ENCODE data around the gene RANBP1. TPM values are rescaled to one million over a fixed set of nuclear protein-coding genes. Genes with fewer than 3 reads are reported as not detected.
A peak's percentile ranks its signal among the peaks of the same experiment; 100 is the strongest.

Gene RANBP1
- total RNA-seq, 1 experiment from 2014 or later, result 365 TPM

DNA sequence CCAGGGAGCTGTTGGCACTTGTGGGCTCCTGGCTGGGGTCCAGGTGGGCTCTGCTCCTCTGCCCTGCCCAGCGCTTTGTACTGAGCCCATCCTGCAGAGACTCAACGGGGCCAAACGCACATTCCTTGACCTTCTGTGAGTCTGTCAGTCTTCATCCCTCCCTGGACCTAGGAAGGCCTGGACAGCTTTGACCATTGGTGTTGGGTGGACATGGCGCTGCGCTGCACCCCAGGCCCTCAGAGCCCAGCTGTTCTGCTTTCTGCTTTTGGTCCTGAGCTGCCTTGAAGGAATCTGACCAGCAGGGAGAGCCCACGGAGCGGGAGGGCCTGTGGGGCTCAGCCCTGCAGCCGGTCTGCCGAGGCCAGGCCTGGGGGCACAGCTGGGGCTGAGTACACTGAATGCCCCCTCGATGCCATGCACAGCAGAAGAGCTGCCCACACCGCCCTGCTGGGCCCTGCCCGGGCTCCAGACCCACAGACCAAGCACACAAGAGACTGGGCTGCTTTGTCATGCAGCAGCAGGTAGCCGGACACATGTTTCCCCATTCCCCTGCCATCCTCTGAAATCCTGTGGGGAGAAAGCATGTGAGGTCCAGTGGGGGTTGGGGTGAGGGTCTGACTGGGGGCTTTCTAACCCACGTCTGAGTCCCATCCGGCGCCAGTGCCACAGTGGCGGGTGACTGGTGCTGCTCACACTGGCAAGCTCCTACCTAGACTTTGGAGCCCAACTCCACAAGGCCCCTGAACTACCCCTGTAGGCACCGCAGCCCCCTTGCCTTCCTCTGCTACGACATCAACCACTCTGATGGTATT lies 59.1 kb downstream of the RANBP1 start:
- intact Hi-C loops (cut with micrococcal nuclease; ENCODE audit: unreplicated experiment), result no loop called here
- Mint-ChIP-seq H3K9me3 (ENCODE audit: unreplicated experiment) (no peaks in the 10 kb centered on the region), H3K27me3 (ENCODE audit: insufficient read depth, unreplicated experiment) (no peaks in the 10 kb centered on the region), H3K4me1 (ENCODE audit: low read depth, unreplicated experiment) (no peaks in the 10 kb centered on the region), H3K4me3 (ENCODE audit: unreplicated experiment) (no peak overlapping the region), H3K36me3 (ENCODE audit: insufficient read depth, unreplicated experiment) (no peaks in the 10 kb centered on the region), H3K27ac (ENCODE audit: unreplicated experiment) (no peak overlapping the region)
- no peaks in the 10 kb centered on the region for H3K36me3 ChIP-seq (ENCODE audit: control insufficient read depth, insufficient read depth, low read length)
- H3K9me3 ChIP-seq, result no peaks in the 10 kb centered on the region
- H3K27me3 ChIP-seq (replicated peaks; ENCODE audit: control insufficient read depth, insufficient read depth, low read length), result no peaks in the 10 kb centered on the region
- TF ChIP-seq, protein P1, sequence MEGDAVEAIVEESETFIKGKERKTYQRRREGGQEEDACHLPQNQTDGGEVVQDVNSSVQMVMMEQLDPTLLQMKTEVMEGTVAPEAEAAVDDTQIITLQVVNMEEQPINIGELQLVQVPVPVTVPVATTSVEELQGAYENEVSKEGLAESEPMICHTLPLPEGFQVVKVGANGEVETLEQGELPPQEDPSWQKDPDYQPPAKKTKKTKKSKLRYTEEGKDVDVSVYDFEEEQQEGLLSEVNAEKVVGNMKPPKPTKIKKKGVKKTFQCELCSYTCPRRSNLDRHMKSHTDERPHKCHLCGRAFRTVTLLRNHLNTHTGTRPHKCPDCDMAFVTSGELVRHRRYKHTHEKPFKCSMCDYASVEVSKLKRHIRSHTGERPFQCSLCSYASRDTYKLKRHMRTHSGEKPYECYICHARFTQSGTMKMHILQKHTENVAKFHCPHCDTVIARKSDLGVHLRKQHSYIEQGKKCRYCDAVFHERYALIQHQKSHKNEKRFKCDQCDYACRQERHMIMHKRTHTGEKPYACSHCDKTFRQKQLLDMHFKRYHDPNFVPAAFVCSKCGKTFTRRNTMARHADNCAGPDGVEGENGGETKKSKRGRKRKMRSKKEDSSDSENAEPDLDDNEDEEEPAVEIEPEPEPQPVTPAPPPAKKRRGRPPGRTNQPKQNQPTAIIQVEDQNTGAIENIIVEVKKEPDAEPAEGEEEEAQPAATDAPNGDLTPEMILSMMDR (IDR thresholded peaks at IDR 0.05; ENCODE audit: insufficient read depth in 1 of 2, low read depth in 1 of 2, low read length in 1 of 2, severe bottlenecking in 1 of 2, unreplicated experiment in 1 of 2), result peak in 1 of 2 experiments; percentile 26
- POLR2A ChIA-PET, result no interaction called here
- H3K4me1 ChIP-seq, result peaks cover 7% of the 10 kb centered on the region
- CTCF ChIA-PET, result interaction anchor here (0.6 to 1.6 kb wide), 3 partner anchors 18 to 110 kb away, joined by 4 to 8 read pairs (median 4); no protein-coding TSS in a partner anchor
- no peak for DNase-seq
- H3K4me3 ChIP-seq (ENCODE audit: low read depth, low read length), result no peak overlapping the region
- no TSS peak for BruUV-seq (replicated peaks)

DNA sequence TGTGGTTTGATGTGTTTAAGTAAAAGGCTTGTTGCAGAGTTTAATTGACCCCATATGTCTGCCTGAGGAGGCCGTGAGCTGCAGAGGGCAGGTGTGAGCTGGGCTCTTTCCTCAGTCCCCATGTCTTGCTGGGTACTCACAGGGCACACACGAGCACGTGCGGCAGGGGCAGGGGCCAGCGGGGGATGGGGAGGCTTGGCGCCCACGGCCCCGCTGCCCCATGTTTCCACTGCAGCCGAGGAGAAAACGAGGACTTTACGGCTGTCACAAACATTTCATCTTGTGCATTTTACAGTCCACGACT lies 59.6 kb downstream of the RANBP1 start:
- POLR2A ChIA-PET, result no interaction called here
- DNase-seq, result no peak
- BruUV-seq (replicated peaks), result no TSS peak
- H3K9me3 Mint-ChIP-seq (ENCODE audit: unreplicated experiment), result no peaks in the 10 kb centered on the region
- Histone ChIP-seq H3K9me3 (no peaks in the 10 kb centered on the region), H3K27me3 (replicated peaks; ENCODE audit: control insufficient read depth, insufficient read depth, low read length) (no peaks in the 10 kb centered on the region), H3K36me3 (ENCODE audit: control insufficient read depth, insufficient read depth, low read length) (no peaks in the 10 kb centered on the region), H3K4me3 (ENCODE audit: low read depth, low read length) (no peak overlapping the region), H3K4me1 (peaks cover 7% of the 10 kb centered on the region)
- H3K4me3 Mint-ChIP-seq (ENCODE audit: unreplicated experiment), result no peak overlapping the region
- H3K27me3 Mint-ChIP-seq (ENCODE audit: insufficient read depth, unreplicated experiment), result no peaks in the 10 kb centered on the region
- H3K27ac Mint-ChIP-seq (ENCODE audit: unreplicated experiment), result no peak overlapping the region
- H3K4me1 Mint-ChIP-seq (ENCODE audit: low read depth, unreplicated experiment), result no peaks in the 10 kb centered on the region
- no peaks in the 10 kb centered on the region for H3K36me3 Mint-ChIP-seq (ENCODE audit: insufficient read depth, unreplicated experiment)
- intact Hi-C loops (cut with micrococcal nuclease; ENCODE audit: unreplicated experiment), result no loop called here
- CTCF ChIA-PET, result interaction anchor here (1.6 kb wide), 1 partner anchor 63 kb away, joined by 8 read pairs; no protein-coding TSS in a partner anchor
- TF ChIP-seq, protein P1 (IDR thresholded peaks at IDR 0.05; ENCODE audit: insufficient read depth in 1 of 2, low read depth in 1 of 2, low read length in 1 of 2, severe bottlenecking in 1 of 2, unreplicated experiment in 1 of 2), result no peak

DNA sequence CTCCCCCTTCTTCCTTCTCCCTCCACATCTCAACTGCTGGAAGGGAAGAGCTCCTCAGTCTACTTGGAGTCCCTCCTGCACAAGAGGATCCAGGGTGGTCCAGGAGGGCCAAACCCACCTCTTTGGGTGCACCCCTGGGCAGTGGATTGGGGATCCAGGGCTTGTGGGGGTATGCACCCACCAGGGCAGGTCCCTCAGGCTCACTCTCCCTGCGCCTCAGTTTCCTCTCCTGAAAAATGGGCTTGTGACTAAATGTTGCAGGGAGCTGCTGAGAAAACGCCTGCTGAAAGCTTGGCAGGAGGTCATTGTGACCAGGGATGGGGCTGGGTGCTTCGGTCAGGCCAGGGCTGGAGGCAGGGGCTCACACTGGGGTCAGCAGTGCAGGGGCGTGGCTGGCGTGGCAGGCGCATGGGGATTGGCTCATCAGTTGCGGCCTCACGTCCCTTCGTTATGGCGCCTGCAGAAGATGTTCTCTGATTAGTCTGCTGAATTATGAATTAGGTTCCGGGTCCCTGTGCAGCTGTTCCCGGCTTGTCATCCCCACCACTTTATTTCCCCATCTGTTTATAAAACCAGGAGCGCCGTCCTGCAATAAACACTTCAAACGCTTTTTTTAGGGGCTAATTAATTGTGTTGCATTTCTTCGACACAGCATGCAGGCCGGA lies 60.6 kb downstream of the RANBP1 start:
- no peaks in the 10 kb centered on the region for H3K27me3 ChIP-seq (replicated peaks; ENCODE audit: control insufficient read depth, insufficient read depth, low read length)
- POLR2A ChIA-PET, result no interaction called here
- intact Hi-C loops (cut with micrococcal nuclease; ENCODE audit: unreplicated experiment), result no loop called here

More for the DNA sequence above, 60.6 kb downstream of the RANBP1 start:
- H3K9me3 Mint-ChIP-seq (ENCODE audit: unreplicated experiment), result no peaks in the 10 kb centered on the region
- no peaks in the 10 kb centered on the region for H3K27me3 Mint-ChIP-seq (ENCODE audit: insufficient read depth, unreplicated experiment)
- no peaks in the 10 kb centered on the region for H3K4me1 Mint-ChIP-seq (ENCODE audit: low read depth, unreplicated experiment)
- CTCF ChIA-PET, result no interaction called here
- no TSS peak for BruUV-seq (replicated peaks)
- TF ChIP-seq, protein P1 (IDR thresholded peaks at IDR 0.05; ENCODE audit: insufficient read depth in 1 of 2, low read depth in 1 of 2, low read length in 1 of 2, severe bottlenecking in 1 of 2, unreplicated experiment in 1 of 2), result no peak
- DNase-seq, result no peak
- Histone ChIP-seq H3K4me1 (peaks cover 7% of the 10 kb centered on the region), H3K9me3 (no peaks in the 10 kb centered on the region), H3K4me3 (ENCODE audit: low read depth, low read length) (no peak overlapping the region), H3K36me3 (ENCODE audit: control insufficient read depth, insufficient read depth, low read length) (no peaks in the 10 kb centered on the region)
- H3K36me3 Mint-ChIP-seq (ENCODE audit: insufficient read depth, unreplicated experiment), result no peaks in the 10 kb centered on the region
- H3K27ac Mint-ChIP-seq (ENCODE audit: unreplicated experiment), result no peak overlapping the region
- H3K4me3 Mint-ChIP-seq (ENCODE audit: unreplicated experiment), result no peak overlapping the region

Small RNA genes lying within 50 kb of the gene (microRNA-seq; reads per million reads assigned to microRNA genes)
- not detected for gene MIR6816

Other genes starting within 250 kb of the RANBP1 start
- 96.0 and 103 TPM in 2 replicates for gene COMT, start 174.3 kb upstream of the RANBP1 start, total RNA-seq (2022)
- 44.8 and 47.0 TPM in 2 replicates for gene TXNRD2, start 174.3 kb upstream of the RANBP1 start, total RNA-seq (2022)
- 9.8 and 12.0 TPM in 2 replicates for gene ARVCF, start 99.3 kb upstream of the RANBP1 start, total RNA-seq (2022)
- 23.9 and 26.6 TPM in 2 replicates for gene TANGO2, start 95.0 kb upstream of the RANBP1 start, total RNA-seq (2022)
- 53.1 and 60.0 TPM in 2 replicates for gene DGCR8, start 35.9 kb upstream of the RANBP1 start, total RNA-seq (2022)
- gene TRMT2A, start 1.1 kb downstream of the RANBP1 start, total RNA-seq (2022), result 41.1 and 43.0 TPM in 2 replicates
- gene ZDHHC8, start 15.7 kb downstream of the RANBP1 start, total RNA-seq (2022), result 39.9 and 45.7 TPM in 2 replicates
- not detected in 2 replicates for gene CCDC188, start 35.0 kb downstream of the RANBP1 start, total RNA-seq (2022)
- gene RTN4R, start 152.2 kb downstream of the RANBP1 start, total RNA-seq (2022), result 10.7 and 11.1 TPM in 2 replicates
- gene DGCR6L, start 204.0 kb downstream of the RANBP1 start, total RNA-seq (2022), result 30.9 and 37.4 TPM in 2 replicates